Left lobe of liver (tissue), 2 donors: Measurements from ENCODE around the gene EMC1. TPM values are rescaled to one million over a fixed set of nuclear protein-coding genes. Genes with fewer than 3 reads are reported as not detected.
"Not testable (repeated sequence)": the region's sequence is repeated elsewhere in the genome, so short reads cannot be mapped to it uniquely, and the experiment has no call there.

Experiments
- ATAC-seq: fragments of 200-7000 bp; cut with Tn5 transposase; one replicate; pipeline ENCODE4 v1.9.1; 2020; ENCODE audit warnings: mild to moderate bottlenecking, moderate library complexity
- DNase-seq: peaks from one replicate; pipeline ENCODE4 v3.0.0-alpha.2; 2020; ENCODE audit warnings: low spot score
- total RNA-seq: library from RNA; stranded (reverse); gene quantifications from one replicate; pipeline ENCODE4 v1.2.1, GENCODE V29; 2021
- donor health status: DM: no; HTN: no; CAD: no; lungs with moderate emphysema.
- donor health status: DM: no; HTN: yes; CAD: no.

EMC1 gene
- total RNA-seq, result 19.7 TPM

DNA sequence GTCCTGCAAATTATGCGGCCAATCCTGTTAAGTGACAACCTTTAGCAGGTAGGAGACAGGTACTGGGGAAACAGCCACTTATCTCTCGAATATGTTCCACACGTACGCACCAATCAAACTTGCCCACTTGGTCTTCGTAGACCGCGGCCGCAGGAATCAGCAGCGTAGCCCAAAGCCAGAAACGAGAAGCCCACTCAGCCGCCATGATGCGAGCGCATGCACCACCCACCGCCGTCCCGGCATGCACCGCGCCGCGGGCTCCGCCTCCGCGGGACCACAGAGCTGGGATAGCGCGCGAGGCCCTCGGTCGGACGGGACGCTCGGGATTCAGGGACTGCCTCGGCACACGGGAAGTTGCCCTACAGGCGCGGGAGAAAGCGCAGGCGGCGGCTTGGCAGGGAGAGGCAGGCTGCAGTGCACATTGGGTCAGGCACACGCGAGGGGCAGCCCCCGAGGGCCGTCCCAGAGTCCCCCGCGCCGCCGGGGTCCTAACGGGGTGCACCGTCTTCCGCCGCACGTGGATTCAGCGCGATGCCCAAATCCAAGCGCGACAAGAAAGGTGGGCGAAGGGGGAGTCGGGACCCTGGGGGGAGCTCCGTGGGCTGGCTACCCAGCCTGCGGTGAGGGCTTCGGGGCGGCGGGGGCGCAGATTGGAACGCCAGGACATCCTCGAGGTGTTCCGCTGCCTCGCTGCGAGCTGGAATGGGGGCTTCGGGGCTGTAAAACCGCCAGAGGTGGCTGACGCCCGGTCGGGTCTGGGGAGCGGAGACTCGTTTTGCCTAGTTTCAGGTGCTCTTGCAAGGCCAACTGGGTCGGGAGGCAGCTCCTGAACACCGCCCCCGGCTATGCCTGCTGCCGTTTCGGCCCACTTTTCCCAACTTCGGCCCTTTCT is at the start of gene EMC1, which contains the start of gene MRTO4:
EMC1 (minus strand) TSS at position 220 of the 892 bp plus-strand sequence; CDS start at position 205, 15 bp downstream.
MRTO4 (plus strand) TSS at position 501 of the 892 bp plus-strand sequence; CDS start at position 532, 31 bp downstream.
- DNase-seq, result peak; percentile 89
- peak; percentile 88 for ATAC-seq

DNA sequence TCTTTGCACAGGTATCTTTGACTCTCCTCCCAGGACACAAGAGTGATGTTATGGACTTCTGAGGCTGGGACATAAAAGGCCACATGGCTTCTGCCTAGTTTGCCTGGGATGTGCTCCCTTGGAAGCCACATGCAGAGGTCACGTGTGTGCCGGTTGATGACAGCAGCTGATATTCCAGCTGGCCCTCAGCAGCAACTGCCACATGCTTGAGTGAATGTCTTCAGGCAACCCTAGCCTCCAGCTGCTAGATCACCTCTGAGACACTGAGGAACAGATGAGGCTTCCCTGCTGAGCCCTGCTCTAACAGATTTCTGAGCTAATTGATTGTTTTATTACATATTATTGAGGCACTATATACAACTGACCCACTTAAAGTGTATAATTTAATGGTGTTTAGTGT is 48.9 kb upstream of the EMC1 start:
- DNase-seq (no peak), ATAC-seq (no peak)

DNA sequence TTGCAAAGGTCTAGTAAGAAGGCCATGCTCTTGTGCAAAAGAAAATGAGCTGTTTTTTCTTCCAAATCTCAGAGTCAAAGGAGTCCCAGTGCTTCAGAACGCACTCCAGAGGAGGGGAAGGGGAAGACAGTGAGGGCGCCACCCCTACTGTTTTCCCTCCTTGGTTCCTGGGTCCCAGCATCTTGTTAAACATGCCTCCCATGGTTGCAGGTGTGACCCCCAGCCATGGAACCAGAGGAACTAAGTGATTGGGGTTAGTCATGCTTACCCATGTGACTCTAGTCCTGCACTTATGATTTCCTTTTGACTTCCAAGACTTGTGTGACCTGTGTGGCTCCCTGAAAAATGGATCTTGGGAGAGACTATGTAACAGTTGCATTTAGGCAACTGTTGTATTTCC is 43.3 kb upstream of the EMC1 start:
- ATAC-seq (no peak), DNase-seq (no peak)

DNA sequence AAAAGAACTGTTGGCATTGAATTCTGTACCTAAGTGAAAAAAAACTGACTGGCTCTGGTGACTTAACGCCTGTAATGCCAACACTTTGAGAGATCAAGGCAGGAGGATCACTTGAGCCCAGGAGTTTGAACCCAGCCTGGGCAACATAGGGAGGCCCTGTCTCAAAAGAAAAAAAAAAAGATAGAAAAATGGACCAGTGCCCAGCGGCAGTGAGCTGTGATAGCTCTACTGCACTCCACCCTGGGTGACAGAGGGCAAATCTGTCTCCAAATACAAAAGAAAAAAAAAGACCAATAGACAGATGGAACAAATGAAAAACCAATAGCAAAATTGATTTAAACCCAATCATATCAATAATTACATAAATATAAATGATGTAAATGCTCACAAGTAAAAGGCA is 37.9 kb upstream of the EMC1 start:
- ATAC-seq, result peak; percentile 35
- no peak for DNase-seq

DNA sequence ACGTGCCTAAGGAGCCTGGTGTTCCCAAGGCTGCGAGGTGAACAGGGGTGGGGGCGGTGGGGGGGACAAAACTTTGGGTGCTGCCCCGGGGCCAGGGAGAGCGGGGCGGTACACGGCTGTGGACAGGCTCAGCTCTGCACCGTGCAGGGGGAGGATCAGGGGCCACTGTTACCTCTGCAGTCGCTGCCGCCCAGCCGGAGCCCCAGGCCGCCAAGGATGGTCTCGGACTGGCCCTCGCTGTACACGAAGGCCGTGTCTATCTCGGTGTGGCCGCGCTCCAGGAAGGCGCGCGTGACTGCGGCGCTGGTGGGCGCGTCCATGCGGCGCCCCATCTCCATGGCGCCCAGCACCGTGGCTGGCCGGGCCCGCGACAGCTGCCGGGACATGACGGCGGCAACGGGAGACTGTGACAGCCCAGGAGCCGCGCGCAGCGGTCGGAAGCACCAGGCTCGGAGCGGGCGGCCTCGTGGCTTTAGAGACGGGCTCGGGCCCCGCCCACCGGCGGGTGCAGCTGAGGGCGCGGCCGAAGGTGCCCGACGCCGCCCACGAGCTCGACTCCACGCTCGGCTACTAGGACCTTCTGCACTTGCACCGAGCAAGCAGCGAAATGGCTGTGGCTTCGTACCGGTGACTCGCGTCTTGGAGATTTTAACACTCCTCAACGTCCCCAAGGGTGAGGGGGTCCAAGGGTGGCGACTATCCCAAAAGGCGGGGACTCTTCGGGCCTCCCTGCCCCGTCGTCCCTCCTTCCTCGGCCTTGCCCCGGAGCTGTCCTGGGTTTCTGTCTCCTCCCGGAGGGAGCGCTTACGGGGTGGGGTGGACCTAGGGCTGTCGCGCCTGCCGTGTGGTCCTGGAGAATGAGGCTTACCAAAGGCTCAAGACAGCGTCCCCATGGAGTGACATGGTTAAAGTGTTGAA is 37.3 kb upstream of the EMC1 start, which contains the start of gene AKR7A3:
AKR7A3 (minus strand) TSS at position 447 of the 918 bp plus-strand sequence; CDS start at position 386, 61 bp downstream.
- peak; percentile 88 for DNase-seq
- peak; percentile 85 for ATAC-seq

DNA sequence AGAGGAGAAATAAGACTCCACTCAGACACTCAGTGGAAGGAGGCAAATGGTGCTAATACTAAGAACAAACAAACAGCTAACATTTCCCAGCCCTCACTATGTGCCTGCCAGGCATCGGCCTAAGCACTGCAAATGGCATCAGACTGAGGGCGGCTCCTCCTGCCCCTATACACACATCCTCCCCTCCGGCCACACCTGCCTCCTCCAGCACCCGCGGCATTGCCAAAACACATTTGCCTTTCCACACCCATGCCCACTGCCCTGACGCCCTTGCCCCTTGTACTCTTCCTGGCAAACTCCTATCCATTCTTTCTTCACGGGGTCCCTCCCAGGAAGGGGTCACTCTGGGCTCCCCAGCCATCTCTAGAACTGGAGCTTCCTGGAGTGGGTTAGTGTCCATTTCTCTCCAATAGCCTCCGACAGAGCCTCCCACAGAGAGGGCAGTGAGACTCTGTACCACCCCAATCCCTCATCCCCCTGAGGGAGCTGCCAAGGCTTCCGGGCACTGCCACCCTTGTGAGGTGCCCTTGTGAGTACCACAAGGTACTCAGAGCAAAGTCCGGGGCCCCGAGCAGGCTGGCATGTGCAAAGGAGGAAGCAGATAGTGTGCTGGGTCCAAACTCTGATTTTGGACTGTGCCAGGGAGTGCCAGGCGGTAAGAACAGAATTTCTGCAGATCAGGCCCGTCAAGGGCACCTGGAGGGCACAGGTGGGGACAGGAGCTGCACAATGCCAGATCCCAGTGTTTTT is 36.3 kb upstream of the EMC1 start:
- peak; percentile 62 for ATAC-seq
- DNase-seq, result peak; percentile 87

DNA sequence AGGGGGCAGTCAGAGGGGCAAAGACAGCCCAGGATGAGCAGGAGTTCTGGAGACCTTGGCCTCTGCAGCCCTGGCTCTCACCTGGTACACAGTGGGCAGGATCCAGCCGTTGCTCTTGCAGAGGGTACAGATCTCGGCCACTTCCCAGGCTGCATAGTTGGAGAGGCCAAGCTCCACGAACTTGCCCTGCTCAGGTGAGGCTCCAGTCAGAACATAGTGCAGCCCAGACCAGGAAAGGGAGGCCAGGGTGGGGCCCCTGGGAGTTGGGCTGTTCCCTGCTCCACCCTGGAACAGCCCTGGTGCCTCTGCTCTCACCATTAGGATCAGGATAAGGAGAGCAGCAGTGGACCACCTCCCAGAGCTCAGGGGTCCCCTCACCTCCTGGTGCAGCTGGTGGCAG is 34.5 kb upstream of the EMC1 start:
- ATAC-seq (peak; percentile 35), DNase-seq (peak; percentile 66)

DNA sequence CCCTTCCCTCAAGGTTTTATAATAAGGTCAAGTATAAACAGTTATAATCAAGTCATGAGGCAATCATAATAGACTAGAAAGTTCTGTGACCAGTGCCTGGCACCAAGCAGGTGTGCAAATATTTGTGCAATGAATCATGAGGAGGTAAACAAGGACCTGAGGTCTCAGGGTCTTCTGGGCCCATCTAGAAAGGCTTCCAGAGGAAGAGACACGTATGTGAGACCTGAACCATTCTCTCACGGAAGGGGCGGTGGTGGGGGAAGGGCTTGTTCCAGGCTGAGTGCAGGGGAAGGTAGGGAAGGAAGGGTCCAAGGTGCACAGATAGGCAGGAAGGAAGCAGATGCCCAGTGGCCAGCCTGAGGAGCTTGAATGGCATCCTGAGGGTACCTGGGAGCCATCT is 34.0 kb upstream of the EMC1 start:
- ATAC-seq, result peak; percentile 16
- not testable (repeated sequence) for DNase-seq

DNA sequence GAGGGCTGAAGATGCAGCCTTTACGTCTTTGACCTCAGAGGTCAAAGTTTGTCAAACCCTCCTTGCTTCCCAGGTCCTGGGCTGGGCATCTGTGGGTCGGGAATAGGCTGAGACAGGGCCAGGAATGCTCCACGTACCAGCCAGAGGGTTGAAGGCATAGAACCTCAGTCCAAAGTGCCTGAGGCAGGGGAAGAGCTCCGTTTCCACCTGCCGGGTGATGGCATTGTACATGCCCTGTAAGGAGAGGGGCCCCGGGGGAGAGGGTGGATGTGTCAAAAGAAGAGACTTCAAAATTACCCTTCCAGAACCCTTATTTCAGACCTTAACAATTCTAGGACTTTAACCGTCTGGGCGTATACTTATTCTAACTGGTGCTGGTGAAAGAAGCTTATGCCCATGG is 33.6 kb upstream of the EMC1 start:
- DNase-seq (no peak), ATAC-seq (no peak)

DNA sequence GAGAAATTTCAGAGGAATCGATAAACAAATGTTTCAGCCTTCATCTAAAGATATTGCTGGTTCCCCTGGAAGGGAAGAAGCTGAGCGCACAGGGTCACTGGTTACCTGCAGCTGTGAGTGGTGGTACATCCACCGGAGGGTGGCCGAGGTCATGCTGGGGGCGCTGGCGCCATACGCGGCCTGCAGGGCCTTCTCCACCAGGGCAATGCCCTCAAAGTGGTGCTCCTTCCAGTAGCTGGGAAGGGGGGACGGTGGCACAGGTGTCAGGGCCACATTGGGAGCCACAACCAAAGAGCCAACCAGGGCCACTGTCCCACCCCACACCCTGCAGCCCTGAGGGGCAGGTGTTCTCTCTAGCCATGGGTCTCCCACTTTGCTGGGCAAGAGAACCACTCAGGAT is 32.6 kb upstream of the EMC1 start:
- DNase-seq (no peak), ATAC-seq (no peak)

DNA sequence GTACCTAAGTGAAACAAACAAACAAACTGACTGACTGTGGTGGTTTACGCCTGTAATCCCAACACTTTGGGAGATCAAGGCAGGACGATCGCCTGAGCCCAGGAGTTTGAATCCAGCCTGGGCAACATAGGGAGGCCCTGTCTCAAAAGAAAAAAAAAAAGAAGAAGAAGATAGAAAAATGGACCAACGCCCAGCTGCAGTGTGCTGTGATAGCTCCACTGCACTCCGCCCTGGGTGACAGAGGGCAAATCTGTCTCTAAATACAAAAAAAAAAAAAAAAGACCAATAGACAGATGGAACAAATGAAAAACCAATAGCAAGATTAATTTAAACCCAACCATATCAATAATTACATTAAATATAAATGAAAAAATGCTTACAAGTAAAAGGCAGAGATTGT is 23.3 kb upstream of the EMC1 start:
- DNase-seq (peak; percentile 70), ATAC-seq (peak; percentile 28)

DNA sequence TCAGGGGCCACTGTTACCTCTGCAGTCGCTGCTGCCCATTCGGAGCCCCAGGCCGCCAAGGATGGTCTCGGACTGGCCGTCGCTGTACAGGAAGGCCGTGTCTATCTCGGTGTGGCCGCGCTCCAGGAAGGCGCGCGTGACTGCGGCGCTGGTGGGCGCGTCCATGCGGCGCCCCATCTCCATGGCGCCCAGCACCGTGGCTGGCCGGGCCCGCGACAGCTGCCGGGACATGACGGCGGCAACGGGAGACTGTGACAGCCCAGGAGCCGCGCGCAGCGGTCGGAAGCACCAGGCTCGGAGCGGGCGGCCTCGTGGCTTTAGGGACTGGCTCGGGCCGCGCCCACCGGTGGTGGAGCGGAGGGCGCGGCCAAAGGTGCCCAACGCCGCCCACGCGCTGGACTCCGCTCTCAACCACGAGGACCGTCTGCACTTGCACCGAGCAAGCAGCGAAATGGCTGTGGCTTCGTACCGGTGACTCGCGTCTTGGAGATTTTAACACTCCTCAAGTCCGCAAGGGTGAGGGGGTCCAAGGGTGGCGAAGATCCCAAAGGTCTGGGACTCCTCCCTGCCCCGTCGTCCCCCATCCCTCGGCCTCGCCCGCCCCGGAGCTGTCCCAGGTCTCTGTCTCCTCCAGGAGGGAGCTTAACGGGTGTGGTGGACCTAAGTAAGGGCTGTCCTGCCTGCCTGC is 22.7 kb upstream of the EMC1 start:
- DNase-seq (peak; percentile 90), ATAC-seq (peak; percentile 79)

DNA sequence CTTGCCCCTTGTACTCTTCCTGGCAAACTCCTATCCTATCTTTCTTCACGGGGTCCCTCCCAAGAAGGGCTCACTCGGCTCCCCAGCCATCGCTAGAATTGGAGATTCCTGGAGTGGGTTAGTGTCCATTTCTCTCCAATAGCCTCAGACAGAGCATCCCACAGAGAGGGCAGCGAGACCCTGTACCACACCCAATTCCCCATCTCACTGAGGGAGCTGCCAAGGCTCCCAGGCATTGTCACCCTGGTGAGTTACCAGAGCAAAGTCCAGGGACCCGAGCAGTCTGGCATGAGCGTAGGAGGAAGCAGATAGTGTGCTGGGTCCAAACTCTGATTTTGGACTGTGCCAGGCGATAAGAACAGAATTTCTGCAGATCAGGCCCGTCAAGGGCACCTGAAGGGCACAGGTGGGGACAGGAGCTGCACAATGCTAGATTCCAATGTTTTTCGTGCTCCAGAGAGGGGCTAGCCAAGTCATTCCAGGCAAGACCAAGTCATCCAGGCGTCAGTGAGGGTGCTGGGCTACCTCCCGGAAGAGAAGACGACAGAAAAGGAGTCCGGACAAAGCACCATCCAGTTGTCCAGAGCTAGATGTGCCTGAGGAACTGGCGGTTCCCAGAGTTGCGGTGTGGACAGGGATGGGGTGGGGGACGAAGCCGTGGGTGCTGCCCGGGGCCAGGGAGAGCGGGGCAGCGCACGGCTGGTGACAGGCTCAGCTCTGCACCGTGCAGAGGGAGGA is 22.0 kb upstream of the EMC1 start:
- peak; percentile 90 for DNase-seq
- peak; percentile 62 for ATAC-seq

DNA sequence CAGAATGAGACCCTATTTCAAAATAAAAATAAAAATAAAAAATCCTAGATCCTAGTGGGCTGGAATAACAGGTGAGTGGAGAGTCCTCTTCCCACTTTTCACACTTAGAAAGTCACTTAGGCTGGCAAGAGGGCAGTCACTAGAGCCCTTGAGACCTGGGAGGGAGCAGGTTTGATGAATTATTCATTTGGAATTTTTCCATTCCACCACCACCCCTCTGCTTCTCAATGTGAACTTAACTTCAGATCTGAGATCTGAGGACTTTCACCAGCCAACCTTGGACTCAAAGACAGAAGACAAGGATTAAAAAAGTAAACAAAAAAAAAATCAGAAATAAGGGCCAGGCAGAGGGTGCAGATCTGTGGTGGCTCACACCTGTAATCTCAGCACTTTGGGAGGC is 20.7 kb upstream of the EMC1 start:
- no peak for DNase-seq
- no peak for ATAC-seq

DNA sequence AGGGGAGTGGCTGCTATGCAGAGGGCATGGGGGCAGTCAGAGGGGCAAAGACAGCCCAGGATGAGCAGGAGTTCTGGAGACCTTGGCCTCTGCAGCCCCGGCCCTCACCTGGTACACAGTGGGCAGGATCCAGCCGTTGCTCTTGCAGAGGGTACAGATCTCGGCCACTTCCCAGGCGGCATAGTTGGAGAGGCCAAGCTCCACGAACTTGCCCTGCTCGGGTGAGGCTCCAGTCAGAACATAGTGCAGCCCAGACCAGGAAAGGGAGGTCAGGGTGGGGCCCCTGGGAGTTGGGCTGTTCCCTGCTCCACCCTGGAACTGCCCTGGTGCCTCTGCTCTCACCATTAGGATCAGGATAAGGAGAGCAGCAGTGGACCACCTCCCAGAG is 19.0 kb upstream of the EMC1 start:
- peak; percentile 60 for DNase-seq
- peak; percentile 23 for ATAC-seq

DNA sequence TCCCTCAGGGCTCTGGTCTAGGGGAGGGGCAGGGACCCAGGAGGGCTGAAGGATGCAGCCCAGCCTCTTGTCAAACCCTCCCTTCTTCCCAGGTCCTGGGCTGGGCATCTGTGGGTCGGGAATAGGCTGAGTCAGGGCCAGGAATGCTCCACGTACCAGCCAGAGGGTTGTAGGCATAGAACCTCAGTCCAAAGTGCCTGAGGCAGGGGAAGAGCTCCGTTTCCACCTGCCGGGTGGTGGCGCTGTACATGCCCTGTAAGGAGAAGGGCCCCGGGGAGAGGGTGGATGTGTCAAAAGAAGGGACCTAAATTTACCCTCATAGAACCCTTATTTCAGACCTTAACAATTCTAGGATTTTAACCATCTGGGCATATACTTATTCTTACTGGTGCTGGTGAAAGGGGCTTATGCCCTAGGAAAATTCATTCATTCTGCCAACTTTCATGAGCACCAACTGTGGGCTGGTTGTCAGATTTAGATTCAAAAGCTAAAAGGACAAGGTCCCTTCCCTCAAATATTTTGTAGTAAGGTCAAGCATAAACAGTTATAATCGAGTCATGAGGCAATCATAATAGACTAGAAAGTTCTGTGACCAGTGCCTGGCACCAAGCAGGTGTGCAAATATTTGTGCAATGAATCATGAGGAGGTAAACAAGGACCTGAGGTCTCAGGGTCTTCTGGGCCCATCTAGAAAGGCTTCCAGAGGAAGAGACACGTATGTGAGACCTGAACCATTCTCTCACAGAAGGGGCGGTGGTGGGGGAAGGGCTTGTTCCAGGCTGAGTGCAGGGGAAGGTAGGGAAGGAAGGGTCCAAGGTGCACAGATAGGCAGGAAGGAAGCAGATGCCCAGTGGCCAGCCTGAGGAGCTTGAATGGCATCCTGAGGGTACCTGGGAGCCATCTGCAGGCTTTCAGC is 18.4 kb upstream of the EMC1 start:
- DNase-seq, result not testable (repeated sequence)
- peak; percentile 23 for ATAC-seq

DNA sequence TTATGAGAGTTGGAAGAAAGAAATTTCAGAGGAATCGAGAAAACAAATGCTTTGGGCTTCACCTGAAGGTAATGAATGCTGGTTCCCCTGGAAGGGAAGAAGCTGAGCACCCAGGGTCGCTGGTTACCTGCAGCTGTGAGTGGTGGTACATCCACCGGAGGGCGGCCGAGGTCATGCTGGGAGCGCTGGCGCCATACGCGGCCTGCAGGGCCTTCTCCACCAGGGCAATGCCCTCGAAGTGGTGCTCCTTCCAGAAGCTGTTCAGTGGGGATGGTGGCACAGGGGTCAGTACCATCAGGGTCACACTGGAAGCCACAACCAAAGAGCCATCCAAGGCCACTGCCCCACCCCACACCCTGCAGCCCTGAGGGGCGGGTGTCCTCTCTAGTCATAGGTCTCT is 17.1 kb upstream of the EMC1 start:
- DNase-seq, result no peak
- no peak for ATAC-seq

DNA sequence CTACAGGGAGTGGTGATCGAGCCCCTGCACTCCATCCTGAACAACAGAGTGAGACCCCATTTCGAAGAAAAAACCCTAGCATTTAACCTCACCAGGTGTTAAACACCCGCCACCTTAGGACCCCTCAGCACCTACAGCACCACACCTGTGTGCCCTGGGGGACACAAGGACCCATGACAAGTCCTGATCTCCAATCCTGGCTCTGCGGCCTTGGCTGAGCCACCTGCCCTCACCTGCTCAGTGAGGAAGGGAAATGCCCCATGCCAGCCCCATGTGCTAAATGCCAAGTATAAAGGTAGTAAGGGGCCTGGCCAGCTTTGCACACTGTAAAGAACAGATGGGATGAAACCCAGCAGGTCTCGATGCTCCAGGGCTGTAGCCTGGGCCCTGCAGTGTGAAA is 11.4 kb upstream of the EMC1 start:
- DNase-seq (no peak), ATAC-seq (no peak)
